Choroid plexus epithelial cell (primary cell): ENCODE data around the gene ABHD10.

Experiments used
- DNase-seq: peaks from one replicate; pipeline ENCODE4 v3.0.0-alpha.2; 2010; ENCODE audit warnings: low read depth
- H3K4me3 ChIP-seq: 2 replicates; pipeline ENCODE4 v1.5.1; 2011; ENCODE audit warnings: low read depth, mild to moderate bottlenecking, control low read depth, low read length, moderate library complexity
- TF ChIP-seq, protein P1 (sequence below): conservative IDR thresholded peaks from 2 replicates; pipeline ENCODE4 v1.5.1; 2011; ENCODE audit warnings: low read depth, mild to moderate bottlenecking, control low read depth, inconsistent platforms, low read length, moderate library complexity

ABHD10 gene

DNA sequence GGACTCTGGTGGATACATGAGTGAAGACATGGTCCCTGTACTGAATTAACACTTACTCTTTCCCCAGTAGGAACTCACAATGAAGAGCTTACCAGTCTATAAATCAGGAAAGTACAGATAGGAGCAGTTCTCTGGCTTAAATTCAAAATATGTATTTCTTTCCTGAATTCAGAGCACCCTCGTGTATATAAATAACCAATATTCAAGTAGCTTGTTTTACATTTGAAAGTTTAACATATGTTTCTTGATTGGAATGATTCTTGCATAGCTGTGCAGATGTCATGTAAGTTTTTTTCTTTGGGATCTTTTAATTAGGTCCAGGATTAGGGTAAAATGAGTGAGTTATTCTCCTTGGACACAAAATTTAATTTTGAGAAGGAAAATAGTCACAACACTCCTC is 40.9 kb downstream of the ABHD10 start:
- no peak for DNase-seq
- TF ChIP-seq, protein P1, sequence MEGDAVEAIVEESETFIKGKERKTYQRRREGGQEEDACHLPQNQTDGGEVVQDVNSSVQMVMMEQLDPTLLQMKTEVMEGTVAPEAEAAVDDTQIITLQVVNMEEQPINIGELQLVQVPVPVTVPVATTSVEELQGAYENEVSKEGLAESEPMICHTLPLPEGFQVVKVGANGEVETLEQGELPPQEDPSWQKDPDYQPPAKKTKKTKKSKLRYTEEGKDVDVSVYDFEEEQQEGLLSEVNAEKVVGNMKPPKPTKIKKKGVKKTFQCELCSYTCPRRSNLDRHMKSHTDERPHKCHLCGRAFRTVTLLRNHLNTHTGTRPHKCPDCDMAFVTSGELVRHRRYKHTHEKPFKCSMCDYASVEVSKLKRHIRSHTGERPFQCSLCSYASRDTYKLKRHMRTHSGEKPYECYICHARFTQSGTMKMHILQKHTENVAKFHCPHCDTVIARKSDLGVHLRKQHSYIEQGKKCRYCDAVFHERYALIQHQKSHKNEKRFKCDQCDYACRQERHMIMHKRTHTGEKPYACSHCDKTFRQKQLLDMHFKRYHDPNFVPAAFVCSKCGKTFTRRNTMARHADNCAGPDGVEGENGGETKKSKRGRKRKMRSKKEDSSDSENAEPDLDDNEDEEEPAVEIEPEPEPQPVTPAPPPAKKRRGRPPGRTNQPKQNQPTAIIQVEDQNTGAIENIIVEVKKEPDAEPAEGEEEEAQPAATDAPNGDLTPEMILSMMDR, result no peak
- no peak overlapping the region for H3K4me3 ChIP-seq

DNA sequence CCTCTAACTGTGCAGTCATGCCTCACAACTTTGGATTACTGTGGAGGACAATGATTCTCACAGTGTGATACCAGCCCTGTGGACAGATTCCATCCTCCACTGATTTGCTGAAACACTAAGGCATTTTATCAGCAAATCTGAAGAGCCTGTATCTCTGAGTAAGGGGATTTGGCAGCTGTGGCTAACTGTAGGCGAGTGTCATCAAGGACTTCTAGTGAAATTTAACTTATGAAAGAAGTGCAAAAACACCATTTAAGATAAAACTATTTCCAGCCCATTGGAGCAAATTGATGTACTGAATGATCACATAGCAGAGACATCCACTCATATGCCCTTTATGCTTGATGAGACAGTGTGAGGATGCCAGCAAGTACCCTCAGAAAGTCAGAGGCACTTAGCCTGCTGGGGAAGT is 41.9 kb downstream of the ABHD10 start:
- DNase-seq, result no peak
- TF ChIP-seq, protein P1, result no peak
- H3K4me3 ChIP-seq, result no peak overlapping the region

DNA sequence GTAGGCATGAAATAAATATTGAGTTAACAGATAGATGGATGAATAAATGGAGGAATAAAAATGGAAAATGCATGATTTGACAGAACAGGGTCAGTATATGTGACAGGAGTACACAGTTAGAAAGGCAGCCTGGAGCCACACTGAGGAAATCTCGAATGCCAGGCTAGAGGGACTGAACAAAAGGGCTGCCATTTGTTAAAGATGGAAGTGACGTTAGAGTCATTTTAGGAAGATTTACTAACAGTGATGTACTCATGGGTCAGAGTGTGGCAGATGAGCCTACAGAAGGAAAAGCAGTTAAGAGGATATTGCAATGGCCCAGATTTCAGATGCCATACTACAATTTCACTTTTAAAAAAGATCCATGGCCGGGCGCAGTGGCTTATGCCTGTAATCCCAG is 48.3 kb downstream of the ABHD10 start:
- no peak overlapping the region for H3K4me3 ChIP-seq
- TF ChIP-seq, protein P1, result no peak
- DNase-seq, result no peak

DNA sequence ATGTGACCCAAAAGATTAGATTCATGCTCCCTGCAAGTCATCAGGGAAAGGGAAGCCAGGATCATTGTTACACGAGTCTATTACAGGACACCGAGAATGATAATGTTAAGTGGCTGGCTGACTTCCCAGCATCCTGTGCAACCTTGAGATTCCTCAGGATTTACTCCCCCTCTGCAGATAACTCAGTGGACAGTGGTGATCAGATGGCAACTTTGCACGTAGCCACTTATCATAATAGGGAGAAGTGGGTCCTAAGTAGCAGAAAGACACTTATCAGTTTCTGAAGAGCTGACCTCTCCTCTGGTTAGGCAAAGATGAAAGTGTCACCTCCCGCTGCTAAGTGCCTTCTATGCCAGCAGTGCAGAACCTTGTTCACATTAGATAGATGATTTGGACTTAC is 49.0 kb downstream of the ABHD10 start:
- TF ChIP-seq, protein P1, result no peak
- DNase-seq, result no peak
- H3K4me3 ChIP-seq, result no peak overlapping the region

DNA sequence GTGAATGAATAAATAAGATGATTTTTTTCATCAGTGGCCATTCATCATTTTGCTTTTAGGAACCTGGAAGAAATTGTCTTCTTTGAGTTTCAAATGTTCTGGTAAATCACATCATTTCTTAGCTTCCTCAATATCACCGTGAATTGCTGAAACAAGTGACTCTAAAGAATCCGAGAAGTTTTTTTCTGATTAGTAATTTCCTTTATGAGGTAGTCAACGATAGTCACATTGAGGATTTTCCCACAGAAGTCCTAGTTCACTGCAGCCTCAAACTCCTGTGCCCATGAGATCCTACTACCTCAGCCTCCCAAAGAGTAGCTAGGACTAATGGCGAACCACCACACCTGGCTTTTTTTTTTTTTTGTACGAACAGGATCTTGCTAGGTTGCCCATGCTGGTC is 52.1 kb downstream of the ABHD10 start:
- no peak overlapping the region for H3K4me3 ChIP-seq
- TF ChIP-seq, protein P1, result no peak
- DNase-seq, result no peak

DNA sequence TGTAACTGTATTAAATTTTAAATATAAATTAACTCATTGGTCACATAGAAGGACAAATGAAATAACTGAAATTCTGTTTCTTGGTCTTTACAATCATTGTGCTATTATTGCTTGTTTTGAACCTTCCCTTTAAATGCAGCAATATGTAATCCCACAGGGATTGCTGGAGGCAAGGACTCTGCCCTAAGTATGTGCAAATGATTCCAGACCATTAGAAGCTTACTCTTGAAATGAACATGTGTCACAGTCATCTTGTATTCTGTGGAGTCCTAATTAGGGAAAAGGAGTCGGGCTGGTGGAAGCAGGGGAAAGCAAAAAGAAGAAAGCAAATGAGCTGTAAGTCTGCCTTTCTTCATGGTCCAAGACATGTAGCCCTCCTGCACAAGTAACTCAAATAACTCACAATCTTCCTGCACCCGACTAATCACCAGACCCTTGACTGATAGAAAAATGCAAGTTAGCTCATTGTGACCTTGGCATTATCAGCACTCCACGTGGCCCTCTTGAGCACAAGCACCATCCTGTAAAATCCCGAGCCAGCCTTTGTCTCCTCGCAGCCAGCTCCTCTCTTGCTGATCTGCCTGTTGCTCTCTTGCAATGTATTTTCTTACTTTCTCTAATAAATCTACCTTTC is 53.4 kb downstream of the ABHD10 start:
- TF ChIP-seq, protein P1, result no peak
- H3K4me3 ChIP-seq, result no peak overlapping the region
- no peak for DNase-seq

DNA sequence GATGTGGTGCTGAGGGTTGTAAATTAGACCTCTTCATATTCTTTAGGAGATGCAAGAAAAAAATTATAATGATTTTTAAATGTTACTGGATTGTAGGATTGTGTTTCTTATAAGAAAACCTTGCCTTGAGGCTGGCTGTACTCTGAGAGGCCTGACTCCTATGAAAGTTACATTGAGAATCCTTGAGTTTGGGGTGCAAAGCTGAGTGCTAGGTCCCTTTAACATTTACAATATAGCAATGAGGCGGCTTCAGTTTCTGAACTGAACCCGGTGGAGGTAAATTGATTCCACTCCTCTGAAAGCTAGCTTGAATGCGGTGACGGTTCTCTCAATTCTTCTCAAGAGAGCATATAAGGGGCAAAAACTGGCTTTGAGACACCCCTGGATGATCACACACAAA is 55.6 kb downstream of the ABHD10 start, which contains the start of gene TMPRSS7:
Gene TMPRSS7, plus strand, starts transcription at position 301 of the 400 bp plus-strand sequence. CDS start 110 bp downstream, outside the sequence.
- no peak within 1 kb of the TSS for H3K4me3 ChIP-seq
- DNase-seq, result no peak
- TF ChIP-seq, protein P1, result no peak
